ENCODE data around the gene GJC2.

Gene GJC2

GRCh38 chr1:228169345-228169744 lies 19.6 kb downstream of the GJC2 start:
- no peak overlapping the region for H3K4me2 ChIP-seq (ENCODE audit: low read depth, low read length, poor library complexity, severe bottlenecking)
- no peaks in the 10 kb centered on the region for H3K9me2 ChIP-seq (replicated peaks; ENCODE audit: low read depth, low read length)
- H3F3A ChIP-seq (ENCODE audit: low read depth): no peaks in the 10 kb centered on the region
- H3K27me3 ChIP-seq (ENCODE audit: insufficient read depth, low read length, poor library complexity, severe bottlenecking): no peaks in the 10 kb centered on the region
- TF ChIP-seq, protein P1, sequence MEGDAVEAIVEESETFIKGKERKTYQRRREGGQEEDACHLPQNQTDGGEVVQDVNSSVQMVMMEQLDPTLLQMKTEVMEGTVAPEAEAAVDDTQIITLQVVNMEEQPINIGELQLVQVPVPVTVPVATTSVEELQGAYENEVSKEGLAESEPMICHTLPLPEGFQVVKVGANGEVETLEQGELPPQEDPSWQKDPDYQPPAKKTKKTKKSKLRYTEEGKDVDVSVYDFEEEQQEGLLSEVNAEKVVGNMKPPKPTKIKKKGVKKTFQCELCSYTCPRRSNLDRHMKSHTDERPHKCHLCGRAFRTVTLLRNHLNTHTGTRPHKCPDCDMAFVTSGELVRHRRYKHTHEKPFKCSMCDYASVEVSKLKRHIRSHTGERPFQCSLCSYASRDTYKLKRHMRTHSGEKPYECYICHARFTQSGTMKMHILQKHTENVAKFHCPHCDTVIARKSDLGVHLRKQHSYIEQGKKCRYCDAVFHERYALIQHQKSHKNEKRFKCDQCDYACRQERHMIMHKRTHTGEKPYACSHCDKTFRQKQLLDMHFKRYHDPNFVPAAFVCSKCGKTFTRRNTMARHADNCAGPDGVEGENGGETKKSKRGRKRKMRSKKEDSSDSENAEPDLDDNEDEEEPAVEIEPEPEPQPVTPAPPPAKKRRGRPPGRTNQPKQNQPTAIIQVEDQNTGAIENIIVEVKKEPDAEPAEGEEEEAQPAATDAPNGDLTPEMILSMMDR (conservative IDR thresholded peaks at IDR 0.05; ENCODE audit: low read length): no peak
- no peak for TF ChIP-seq EZH2phosphoT487 (IDR thresholded peaks at IDR 0.05; ENCODE audit: borderline replicate concordance)
- H3K4me1 ChIP-seq (ENCODE audit: insufficient read depth, low read length, poor library complexity, severe bottlenecking): peaks cover 33% of the 10 kb centered on the region
- no peak overlapping the region for H2AFZ ChIP-seq (ENCODE audit: low read length)
- H3K79me2 ChIP-seq (ENCODE audit: insufficient read depth, low read length): peaks cover 56% of the 10 kb centered on the region
- H4K20me1 ChIP-seq (ENCODE audit: insufficient read depth, low read length, poor library complexity, severe bottlenecking): peaks cover 9% of the 10 kb centered on the region
- no peaks in the 10 kb centered on the region for H3K36me3 ChIP-seq (ENCODE audit: insufficient read depth, low read length)
- H3K9me3 ChIP-seq (ENCODE audit: insufficient read depth, low read depth, low read length): no peaks in the 10 kb centered on the region
- H3K9ac ChIP-seq (ENCODE audit: low read depth, low read length, poor library complexity, severe bottlenecking): no peak overlapping the region
- no peak overlapping the region for H3K4me3 ChIP-seq (ENCODE audit: low read length, poor library complexity, severe bottlenecking)

GRCh38 chr1:228170666-228171065 lies 20.9 kb downstream of the GJC2 start:
- Histone ChIP-seq H2AFZ (ENCODE audit: low read length) (no peak overlapping the region), H3K4me2 (ENCODE audit: low read depth, low read length, poor library complexity, severe bottlenecking) (no peak overlapping the region), H3F3A (ENCODE audit: low read depth) (no peaks in the 10 kb centered on the region), H3K9me3 (ENCODE audit: insufficient read depth, low read depth, low read length) (no peaks in the 10 kb centered on the region), H3K27me3 (ENCODE audit: insufficient read depth, low read length, poor library complexity, severe bottlenecking) (no peaks in the 10 kb centered on the region), H3K9ac (ENCODE audit: low read depth, low read length, poor library complexity, severe bottlenecking) (no peak overlapping the region), H3K4me1 (ENCODE audit: insufficient read depth, low read length, poor library complexity, severe bottlenecking) (peaks cover 26% of the 10 kb centered on the region), H3K4me3 (ENCODE audit: low read length, poor library complexity, severe bottlenecking) (no peak overlapping the region), H3K79me2 (ENCODE audit: insufficient read depth, low read length) (peaks cover 56% of the 10 kb centered on the region), H3K9me2 (replicated peaks; ENCODE audit: low read depth, low read length) (no peaks in the 10 kb centered on the region), H4K20me1 (ENCODE audit: insufficient read depth, low read length, poor library complexity, severe bottlenecking) (peaks cover 9% of the 10 kb centered on the region), H3K36me3 (ENCODE audit: insufficient read depth, low read length) (peaks cover 11% of the 10 kb centered on the region; the same call in 1 of the 2 replicates)
- TF ChIP-seq, protein P1 (conservative IDR thresholded peaks at IDR 0.05; ENCODE audit: low read length): no peak
- TF ChIP-seq EZH2phosphoT487 (IDR thresholded peaks at IDR 0.05; ENCODE audit: borderline replicate concordance): no peak

DNA sequence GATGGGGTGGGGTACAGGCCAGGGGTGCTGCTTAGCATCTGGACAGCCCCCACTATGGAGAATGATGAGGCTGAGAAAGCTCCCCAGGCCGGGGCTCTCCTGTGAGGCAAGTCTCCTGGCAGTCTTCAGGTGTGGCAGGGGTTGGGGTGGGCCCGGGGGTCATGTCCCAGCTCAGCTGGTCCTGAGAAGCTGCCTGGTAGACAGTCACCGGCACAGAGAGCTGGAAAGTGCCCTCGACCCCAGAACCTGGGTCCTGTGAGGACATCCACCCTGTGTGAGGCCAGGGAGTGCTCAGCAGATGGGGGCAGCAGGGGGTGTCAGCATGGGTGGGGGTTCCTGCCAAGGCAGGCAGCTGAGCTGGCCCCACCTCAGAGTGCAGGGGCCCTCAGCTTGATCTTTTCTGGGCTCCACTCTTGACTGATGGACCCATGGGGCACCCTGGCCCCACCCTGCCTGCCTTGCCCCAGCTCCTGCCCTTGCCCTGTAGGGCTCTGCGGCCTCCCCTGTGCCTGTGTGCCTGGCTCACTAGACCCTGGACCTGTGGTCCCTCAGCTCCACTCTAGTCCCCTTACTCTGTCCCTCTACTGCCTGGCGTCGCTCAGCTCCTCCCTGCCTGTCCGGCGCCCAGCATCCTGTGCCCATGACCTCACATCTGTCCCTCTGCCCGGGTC lies 21.6 kb downstream of the GJC2 start:
- no peaks in the 10 kb centered on the region for H3K9me3 ChIP-seq (ENCODE audit: insufficient read depth, low read depth, low read length)
- peaks cover 9% of the 10 kb centered on the region for H4K20me1 ChIP-seq (ENCODE audit: insufficient read depth, low read length, poor library complexity, severe bottlenecking)
- H3K36me3 ChIP-seq (ENCODE audit: insufficient read depth, low read length): peaks cover 17% of the 10 kb centered on the region; the same call in 1 of the 2 replicates
- no peak overlapping the region for H3K4me2 ChIP-seq (ENCODE audit: low read depth, low read length, poor library complexity, severe bottlenecking)
- no peak overlapping the region for H3K4me3 ChIP-seq (ENCODE audit: low read length, poor library complexity, severe bottlenecking)
- peaks cover 56% of the 10 kb centered on the region for H3K79me2 ChIP-seq (ENCODE audit: insufficient read depth, low read length)
- H3K9ac ChIP-seq (ENCODE audit: low read depth, low read length, poor library complexity, severe bottlenecking): no peak overlapping the region
- H2AFZ ChIP-seq (ENCODE audit: low read length): no peak overlapping the region
- H3F3A ChIP-seq (ENCODE audit: low read depth): no peaks in the 10 kb centered on the region
- peaks cover 26% of the 10 kb centered on the region for H3K4me1 ChIP-seq (ENCODE audit: insufficient read depth, low read length, poor library complexity, severe bottlenecking)
- H3K27me3 ChIP-seq (ENCODE audit: insufficient read depth, low read length, poor library complexity, severe bottlenecking): no peaks in the 10 kb centered on the region
- TF ChIP-seq EZH2phosphoT487 (IDR thresholded peaks at IDR 0.05; ENCODE audit: borderline replicate concordance): no peak
- TF ChIP-seq, protein P1 (conservative IDR thresholded peaks at IDR 0.05; ENCODE audit: low read length): no peak
- no peaks in the 10 kb centered on the region for H3K9me2 ChIP-seq (replicated peaks; ENCODE audit: low read depth, low read length)
